HG02885 (cell line): Measurements from ENCODE around the gene SSNA1.
A peak's percentile ranks its signal among the peaks of the same experiment; 100 is the strongest.

Source experiments
- ATAC-seq: cut with Tn5 transposase; IDR thresholded peaks from one replicate; pipeline ENCODE4 v1.9.1; 2021; ENCODE audit warnings: mild to moderate bottlenecking; ENCODE audit not compliant: unreplicated experiment, poor library complexity

Gene SSNA1

GRCh38 chr9:137150617-137151457, 37.6 kb upstream of the SSNA1 start:
- ATAC-seq = peak; percentile 61

DNA sequence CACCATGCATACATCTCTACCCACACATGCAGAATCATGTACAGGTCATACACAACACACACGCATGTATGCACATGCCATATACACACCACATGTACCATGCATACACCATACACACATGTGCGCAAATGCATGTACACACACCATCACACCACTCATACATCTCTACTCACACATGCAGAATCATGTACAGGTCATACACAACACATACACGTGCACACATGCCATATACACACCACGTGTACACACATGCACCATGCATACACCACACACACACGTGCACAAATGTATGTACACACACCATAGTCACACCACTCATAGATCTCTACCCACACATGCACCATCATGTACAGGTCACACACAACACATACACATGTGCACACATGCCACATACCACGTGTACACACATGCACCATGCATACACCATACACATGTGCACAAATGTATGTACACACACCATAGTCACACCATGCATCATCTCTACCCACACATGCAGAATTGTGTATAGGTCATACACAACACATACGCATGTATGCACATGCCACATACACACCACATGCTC, 35.6 kb upstream of the SSNA1 start:
- no peak for ATAC-seq

DNA sequence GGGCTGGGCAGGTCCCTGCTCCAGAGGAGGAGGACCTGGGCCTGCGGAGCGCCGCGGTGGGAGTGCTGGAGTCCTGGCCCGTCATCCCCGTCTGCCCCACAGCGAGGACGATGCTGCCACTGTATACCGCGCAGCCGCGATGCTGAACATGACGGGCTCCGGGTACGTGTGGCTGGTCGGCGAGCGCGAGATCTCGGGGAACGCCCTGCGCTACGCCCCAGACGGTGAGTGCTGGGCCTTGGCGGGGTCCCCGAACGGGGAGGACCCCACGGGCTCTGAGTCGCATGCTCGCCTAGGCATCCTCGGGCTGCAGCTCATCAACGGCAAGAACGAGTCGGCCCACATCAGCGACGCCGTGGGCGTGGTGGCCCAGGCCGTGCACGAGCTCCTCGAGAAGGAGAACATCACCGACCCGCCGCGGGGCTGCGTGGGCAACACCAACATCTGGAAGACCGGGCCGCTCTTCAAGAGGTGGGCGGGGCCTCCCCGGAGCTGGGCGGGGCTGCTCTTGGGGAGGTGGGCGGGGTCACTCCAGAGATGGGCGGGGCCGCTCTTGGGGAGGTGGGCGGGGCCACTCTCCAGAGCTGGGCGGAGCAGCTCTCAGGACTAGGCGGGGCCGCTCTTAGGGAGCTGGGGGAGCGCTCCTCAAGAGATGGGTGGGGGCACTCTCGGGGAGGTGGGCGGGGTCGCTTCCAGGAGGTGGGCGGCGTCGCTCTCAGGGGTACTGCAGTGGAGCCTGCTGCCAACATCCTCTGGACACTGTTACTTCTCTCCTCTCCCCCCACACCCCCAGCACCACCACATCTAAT, 31.7 kb upstream of the SSNA1 start:
- no peak for ATAC-seq

- no peak for ATAC-seq
Measured at GRCh38 chr9:137157618-137158415, 30.7 kb upstream of the SSNA1 start.

GRCh38 chr9:137158625-137159024, 29.9 kb upstream of the SSNA1 start:
- ATAC-seq = no peak

- ATAC-seq = no peak
Measured at GRCh38 chr9:137159105-137160053, 29.1 kb upstream of the SSNA1 start.

DNA sequence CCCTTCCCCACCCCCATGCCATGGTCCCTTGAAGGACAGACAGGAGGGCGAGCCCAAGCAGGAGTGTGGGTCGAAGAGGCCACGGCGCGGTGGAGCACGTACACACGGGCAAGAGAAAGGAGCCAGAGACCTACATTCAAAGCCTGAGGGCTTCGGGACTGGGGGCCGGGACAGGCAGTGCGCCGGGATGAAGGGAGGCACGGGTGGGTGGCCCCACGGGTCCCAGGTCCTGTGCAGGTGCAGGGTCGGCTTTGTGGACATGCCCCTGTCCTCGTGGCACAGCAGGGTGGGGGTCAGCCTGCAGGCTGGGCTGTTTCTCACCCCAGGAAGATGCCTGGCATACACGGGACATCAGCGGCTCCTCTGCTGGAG, 28.4 kb upstream of the SSNA1 start:
- ATAC-seq = no peak

DNA sequence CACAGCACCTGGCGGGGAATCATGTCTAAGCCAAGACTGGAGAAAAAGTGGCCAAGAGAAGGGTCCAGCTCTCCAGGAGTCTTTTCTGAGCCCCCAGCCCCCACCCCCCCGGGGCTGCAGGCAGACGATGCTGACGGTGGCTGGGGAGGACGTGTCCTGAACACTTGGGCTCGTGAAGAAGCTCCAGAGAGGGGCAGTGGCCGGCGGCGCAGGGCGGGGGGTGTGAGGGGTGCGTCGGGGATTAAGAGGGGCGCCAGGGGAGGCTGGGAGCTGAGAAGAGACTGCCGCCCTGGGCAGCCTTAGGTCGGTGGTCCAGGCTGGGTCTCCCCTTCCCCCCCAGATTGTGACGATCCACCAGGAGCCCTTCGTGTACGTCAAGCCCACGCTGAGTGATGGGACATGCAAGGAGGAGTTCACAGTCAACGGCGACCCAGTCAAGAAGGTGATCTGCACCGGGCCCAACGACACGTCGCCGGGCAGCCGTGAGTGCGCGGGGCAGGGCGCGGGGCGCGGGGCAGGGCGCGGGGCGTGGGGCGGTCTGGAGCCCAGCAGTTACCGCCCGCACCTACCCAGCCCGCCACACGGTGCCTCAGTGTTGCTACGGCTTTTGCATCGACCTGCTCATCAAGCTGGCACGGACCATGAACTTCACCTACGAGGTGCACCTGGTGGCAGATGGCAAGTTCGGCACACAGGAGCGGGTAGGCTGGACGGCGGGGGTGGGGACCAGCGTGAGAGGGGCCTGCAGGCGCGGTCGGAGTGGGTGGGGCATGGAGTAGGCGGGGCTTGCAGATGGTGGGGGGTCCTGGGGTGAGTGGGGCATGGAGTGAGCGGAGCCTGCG, 27.5 kb upstream of the SSNA1 start:
- ATAC-seq = no peak

GRCh38 chr9:137161558-137162486, 26.7 kb upstream of the SSNA1 start:
- no peak for ATAC-seq

GRCh38 chr9:137162505-137163364, 25.7 kb upstream of the SSNA1 start:
- ATAC-seq = no peak

- no peak for ATAC-seq
Measured at GRCh38 chr9:137163365-137163715, 25.1 kb upstream of the SSNA1 start.

- ATAC-seq = no peak
Measured at GRCh38 chr9:137163805-137164204, 24.7 kb upstream of the SSNA1 start.

DNA sequence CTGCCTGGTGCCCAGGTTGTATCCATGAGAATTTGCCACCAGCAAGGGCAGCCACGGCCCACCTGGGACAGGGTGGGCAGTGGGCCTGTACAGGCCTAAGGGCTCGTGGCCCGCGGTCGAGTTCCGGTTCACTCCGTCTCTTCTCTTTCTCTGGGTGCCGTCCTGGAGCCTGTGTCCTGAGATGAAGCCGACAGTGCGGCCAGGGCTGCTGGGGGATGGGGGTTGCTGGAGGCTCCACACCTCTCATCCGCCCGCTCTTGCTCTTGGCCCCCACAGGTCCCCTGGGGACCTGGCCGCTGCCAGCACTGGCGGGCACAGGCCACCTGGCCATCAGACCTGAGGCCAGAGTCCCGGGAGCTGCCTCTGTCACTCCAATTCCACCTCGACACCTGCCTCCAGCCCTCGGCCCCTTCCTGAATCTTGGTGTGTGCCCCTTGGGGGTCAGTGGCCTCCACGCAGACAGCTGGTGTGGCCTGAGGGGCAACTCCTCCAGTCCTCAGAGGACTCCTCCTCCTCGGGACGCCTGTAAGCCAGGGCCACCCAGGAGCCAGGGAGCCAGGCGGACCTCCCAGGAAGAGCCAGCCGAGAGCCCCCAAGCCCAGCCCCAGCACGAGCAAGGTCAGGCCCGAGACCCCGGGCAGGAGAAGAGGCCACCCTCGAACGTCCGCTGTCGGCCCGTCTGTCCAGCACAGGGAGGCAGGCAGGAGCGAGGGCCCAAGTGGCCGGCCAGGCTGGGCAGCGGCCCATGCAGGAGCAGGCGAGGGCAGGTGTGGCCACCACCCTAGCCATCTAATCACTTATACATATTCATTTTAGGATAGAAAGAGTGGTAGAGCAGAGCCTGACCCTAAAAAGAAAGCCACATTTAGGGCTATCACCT, 23.9 kb upstream of the SSNA1 start:
- no peak for ATAC-seq

DNA sequence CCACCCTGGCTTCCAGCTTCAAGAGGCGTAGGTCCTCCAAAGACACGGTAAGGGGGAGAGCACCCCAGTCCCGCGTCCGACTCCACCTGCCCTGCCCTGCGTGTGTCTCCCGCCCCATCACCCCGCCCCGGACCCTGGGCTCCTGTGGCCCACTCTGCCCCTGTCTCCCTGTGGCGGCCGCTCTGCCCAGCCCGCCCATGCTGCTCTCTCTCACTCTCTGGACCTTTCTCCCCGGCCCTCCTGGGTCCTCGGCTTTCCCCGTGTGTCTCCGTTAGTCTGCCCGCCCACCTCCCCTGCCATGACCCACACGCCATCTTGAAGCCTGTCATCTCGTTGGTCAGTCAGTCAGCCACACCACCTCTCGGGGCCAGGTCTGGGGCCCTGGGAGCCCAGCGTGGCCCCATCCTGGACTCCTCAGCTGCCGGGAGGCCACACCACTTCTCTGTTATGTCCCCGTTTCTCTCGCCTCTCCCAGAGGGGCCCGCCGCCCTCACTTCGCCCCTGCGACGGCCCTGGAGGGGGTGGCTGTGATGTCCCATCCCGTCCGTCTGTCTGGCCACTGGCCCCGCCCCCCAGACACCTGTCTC, 23.1 kb upstream of the SSNA1 start:
- no peak for ATAC-seq
